Measurements from ENCODE around the gene SNRNP48.
A peak's percentile ranks its signal among the peaks of the same experiment; 100 is the strongest.

SNRNP48 gene

GRCh38 chr6:7559651-7560385, 30.2 kb upstream of the SNRNP48 start:
- no peak for DNase-seq

GRCh38 chr6:7561153-7561964, 28.6 kb upstream of the SNRNP48 start:
- peak in 1 of 2 experiments; percentile 26 for DNase-seq

DNA sequence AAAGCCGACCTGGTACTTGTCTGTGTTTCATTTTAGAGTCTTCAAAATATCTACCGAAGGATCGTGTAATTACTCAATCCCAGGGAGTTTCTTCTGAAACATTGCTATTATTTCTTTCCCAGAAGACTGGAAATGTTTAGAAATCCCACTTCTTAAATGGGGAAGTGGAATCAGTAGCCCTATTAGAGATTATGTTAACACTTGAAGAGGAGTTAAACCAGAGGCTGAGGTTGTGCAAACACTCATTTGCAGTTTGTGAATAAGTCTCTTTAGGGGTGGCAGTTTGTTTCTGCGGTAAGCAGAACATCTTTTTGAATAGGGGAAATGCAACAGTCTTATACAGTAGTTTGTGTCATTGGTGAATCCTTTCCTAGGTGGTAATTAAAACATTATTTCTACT, 27.2 kb upstream of the SNRNP48 start:
- DNase-seq = no peak

- DNase-seq = no peak
These were observed 23.9 kb upstream of the SNRNP48 start for GRCh38 chr6:7566107-7566506.

DNA sequence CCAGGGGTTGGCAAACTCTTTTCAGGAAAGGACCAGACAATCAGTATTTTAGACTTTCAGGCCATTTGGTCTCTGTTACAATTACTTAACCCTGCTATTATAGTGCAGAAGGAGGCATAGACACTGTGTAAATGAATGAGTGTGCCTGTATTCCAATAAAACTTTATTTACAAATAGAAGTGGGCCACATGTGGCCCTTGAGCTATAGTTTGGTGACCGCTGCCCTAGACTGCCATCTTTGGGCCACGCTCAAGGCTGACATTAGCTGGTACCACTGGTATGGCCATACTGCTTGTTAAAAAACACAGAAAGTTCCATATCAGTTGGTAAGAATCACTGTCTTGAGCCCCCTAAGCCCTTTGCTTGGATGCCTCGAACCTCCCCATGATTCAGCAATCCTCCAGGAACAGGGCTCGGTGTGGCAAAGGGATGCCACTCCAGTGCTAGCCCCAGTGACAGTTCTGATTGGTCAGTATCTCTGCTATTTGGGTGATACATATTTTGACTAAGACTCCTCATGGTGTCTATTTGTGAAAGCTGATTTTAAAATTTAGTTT, 23.3 kb upstream of the SNRNP48 start:
- DNase-seq = no peak

DNA sequence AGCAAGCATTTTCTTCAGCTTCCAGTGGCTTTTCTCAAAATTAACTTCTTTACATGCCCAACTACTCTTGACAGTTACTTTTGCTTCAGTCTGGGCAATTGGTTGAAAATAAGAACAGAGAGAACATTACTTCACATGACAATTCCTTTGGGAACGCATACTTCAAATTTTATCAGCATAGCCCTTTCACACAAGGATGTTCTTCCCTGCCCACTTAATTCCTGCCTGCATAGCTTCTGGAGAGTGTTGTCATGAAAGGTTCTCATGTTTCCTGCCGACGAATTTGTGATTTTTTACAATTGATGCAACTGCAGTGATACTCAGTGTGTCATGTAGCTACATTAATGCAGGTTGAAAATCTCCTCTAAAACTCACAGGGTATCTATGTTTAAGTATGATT, 22.0 kb upstream of the SNRNP48 start:
- no peak for DNase-seq

DNA sequence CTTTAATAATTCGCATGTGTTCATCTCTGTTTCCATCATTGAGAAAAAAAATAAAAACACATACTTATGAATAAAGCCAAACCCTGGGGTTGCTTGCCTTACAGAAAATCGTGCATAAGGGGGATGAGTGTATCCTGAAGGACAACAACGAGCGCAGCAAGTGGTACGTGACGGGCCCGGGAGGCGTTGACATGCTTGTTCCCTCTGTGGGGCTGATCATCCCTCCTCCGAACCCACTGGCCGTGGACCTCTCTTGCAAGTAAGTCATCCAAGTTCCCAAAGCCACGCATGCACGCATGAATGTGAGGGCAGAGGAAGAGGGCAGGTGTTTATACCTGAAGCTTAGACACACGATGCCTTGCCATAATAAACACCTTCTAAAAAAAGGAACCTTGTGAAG, 20.9 kb upstream of the SNRNP48 start:
- DNase-seq = no peak

DNA sequence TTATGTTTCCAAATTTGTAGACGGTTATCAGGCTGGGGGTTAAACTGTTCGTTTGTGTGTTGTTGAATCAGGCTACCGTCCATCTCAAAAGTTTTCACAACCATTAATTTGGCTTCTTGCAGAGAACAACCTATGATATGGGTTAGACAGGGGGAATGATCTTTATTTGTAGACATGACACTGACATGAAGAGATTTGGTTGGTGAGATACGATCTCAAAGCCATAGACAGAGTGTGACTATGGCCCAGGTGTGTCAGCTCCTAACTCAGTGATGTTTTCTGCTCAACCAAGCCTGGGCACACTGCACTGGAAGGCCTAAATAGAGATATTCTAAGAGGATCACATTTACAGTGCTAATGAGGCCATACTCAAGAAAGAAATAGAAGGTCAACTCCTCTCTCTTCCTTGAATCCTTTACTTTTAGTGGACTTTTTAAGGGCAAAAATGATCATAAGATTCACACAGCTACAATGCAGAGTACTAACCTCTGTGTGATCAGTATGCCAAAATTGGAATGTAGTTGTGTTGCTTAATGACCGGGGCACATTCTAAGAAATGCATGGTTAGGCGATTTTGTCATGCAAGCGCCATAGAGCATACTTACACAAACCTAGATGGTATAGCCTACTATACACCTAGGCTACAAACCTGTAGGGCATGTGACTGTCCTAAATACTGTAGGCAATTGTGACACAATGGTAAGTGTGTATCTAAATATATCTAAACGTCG, 17.6 kb upstream of the SNRNP48 start:
- no peak for DNase-seq

- no peak for DNase-seq
These were observed 15.5 kb upstream of the SNRNP48 start for GRCh38 chr6:7574500-7574899.

- no peak for DNase-seq
These were observed 11.5 kb upstream of the SNRNP48 start for GRCh38 chr6:7578516-7578915.

- no peak for DNase-seq
These were observed 11.1 kb upstream of the SNRNP48 start for GRCh38 chr6:7578931-7579330.

- no peak for DNase-seq
These were observed 10.1 kb upstream of the SNRNP48 start for GRCh38 chr6:7579851-7580250.

DNA sequence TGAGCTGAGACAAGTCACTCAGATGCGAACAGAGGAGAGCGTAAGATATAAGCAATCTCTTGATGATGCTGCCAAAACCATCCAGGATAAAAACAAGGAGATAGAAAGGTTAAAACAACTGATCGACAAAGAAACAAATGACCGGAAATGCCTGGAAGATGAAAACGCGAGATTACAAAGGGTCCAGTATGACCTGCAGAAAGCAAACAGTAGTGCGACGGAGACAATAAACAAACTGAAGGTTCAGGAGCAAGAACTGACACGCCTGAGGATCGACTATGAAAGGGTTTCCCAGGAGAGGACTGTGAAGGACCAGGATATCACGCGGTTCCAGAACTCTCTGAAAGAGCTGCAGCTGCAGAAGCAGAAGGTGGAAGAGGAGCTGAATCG, 9.5 kb upstream of the SNRNP48 start:
- DNase-seq = no peak

- DNase-seq = no peak
These were observed 8.9 kb upstream of the SNRNP48 start for GRCh38 chr6:7580927-7581618.

DNA sequence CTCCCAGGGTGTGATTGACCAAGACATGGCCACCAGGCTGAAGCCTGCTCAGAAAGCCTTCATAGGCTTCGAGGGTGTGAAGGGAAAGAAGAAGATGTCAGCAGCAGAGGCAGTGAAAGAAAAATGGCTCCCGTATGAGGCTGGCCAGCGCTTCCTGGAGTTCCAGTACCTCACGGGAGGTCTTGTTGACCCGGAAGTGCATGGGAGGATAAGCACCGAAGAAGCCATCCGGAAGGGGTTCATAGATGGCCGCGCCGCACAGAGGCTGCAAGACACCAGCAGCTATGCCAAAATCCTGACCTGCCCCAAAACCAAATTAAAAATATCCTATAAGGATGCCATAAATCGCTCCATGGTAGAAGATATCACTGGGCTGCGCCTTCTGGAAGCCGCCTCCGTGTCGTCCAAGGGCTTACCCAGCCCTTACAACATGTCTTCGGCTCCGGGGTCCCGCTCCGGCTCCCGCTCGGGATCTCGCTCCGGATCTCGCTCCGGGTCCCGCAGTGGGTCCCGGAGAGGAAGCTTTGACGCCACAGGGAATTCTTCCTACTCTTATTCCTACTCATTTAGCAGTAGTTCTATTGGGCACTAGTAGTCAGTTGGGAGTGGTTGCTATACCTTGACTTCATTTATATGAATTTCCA, 4.6 kb upstream of the SNRNP48 start:
- no peak for DNase-seq

DNA sequence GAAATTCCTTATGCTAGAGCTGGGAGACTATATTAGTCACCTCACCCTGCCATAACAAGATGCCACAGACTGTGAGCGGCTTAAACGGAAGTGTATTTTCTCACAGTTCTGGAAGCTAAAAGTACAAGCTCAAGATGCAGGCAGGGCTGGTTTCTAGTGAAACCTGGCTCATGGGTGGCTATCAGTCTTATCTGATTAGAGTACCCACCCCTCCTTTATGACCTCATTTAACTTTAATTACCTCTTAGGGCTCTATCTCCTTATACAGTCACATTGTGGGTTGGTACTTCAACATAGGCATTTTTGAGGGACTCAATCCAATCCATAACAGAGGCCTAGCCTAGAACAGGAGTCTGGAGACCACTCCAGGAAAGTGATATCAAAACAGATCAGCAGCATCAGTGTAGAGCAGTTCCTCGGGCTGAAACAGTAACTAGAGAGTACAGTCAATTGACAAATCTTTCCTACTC, 2.3 kb upstream of the SNRNP48 start:
- DNase-seq = no peak

- DNase-seq = no peak
These were observed 1.5 kb upstream of the SNRNP48 start for GRCh38 chr6:7588506-7588905.

DNA sequence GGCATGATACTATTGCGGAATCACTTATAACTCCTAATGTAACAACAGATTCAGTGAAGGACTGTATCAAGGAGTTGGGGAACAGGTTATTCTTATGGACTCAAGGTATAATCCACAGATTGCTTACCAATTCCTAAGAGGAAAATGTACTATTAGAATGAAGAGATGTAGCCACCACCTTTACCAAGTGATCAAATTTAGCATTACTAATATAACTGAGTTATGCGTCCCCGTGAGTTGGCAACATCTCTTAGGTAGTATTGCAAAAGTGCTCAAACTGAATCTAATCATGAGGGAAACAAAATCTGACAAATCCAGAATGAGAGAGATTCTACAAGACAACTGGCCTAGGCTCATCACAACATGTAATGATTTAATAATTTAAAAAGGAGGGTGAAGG, 777 bp upstream of the SNRNP48 start:
- no peak for DNase-seq

- no peak for DNase-seq
These were observed 912 bp downstream of the SNRNP48 start for GRCh38 chr6:7590918-7591302.

GRCh38 chr6:7591770-7592169, 1.8 kb downstream of the SNRNP48 start:
- DNase-seq = no peak

DNA sequence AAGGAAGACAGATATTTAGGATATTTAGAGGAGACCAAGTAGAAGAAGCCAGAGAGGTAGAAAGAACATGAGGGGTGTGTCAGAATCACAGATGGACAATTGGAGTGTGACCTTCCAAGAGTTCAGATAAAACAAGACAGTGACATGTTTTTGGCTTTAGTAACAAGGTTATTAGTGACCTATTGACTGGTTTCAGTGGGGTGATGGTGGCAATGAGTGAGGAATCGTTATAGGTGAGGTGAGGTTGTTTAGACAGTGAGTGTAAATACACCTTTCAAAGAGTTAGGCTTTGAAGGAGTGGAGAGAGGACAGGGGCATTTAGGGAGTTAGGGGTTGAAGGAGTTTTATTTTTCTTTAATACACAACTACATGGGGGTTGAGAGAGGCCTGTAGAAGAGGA, 3.2 kb downstream of the SNRNP48 start:
- no peak for DNase-seq

GRCh38 chr6:7594579-7595125, 4.7 kb downstream of the SNRNP48 start:
- no peak for DNase-seq
